GM18909 (cell line): ENCODE measurements around the gene TMX1.
A peak's percentile ranks its signal among the peaks of the same experiment; 100 is the strongest.

ENCODE experiments used
- ATAC-seq: cut with Tn5 transposase; IDR thresholded peaks from one replicate; pipeline ENCODE4 v1.9.1; 2021; ENCODE audit warnings: mild to moderate bottlenecking; ENCODE audit not compliant: unreplicated experiment, poor library complexity

Gene TMX1

GRCh38 chr14:51240804-51241380 is 845 bp downstream of the TMX1 start:
- no peak for ATAC-seq

- ATAC-seq, result no peak
These were observed 2.8 kb downstream of the TMX1 start for GRCh38 chr14:51242545-51243490.

- no peak for ATAC-seq
These were observed 4.5 kb downstream of the TMX1 start for GRCh38 chr14:51244591-51244990.

- no peak for ATAC-seq
These were observed 6.0 kb downstream of the TMX1 start for GRCh38 chr14:51246032-51246431.

GRCh38 chr14:51248016-51248987 is 8.3 kb downstream of the TMX1 start:
- ATAC-seq, result peak; percentile 79

- no peak for ATAC-seq
These were observed 11.4 kb downstream of the TMX1 start for GRCh38 chr14:51251486-51251885.

GRCh38 chr14:51253880-51254279 is 13.8 kb downstream of the TMX1 start:
- no peak for ATAC-seq

- no peak for ATAC-seq
These were observed 18.2 kb downstream of the TMX1 start for GRCh38 chr14:51258280-51258679.

- no peak for ATAC-seq
These were observed 18.7 kb downstream of the TMX1 start for GRCh38 chr14:51258788-51259187.

GRCh38 chr14:51260225-51260624 is 20.2 kb downstream of the TMX1 start:
- no peak for ATAC-seq

GRCh38 chr14:51261151-51261550 is 21.1 kb downstream of the TMX1 start:
- ATAC-seq, result no peak

- no peak for ATAC-seq
These were observed 22.8 kb downstream of the TMX1 start for GRCh38 chr14:51262868-51263267.

GRCh38 chr14:51269634-51270033 is 29.6 kb downstream of the TMX1 start:
- ATAC-seq, result no peak

- ATAC-seq, result no peak
These were observed 36.6 kb downstream of the TMX1 start for GRCh38 chr14:51276605-51277004.

GRCh38 chr14:51277753-51278415 is 37.8 kb downstream of the TMX1 start:
- no peak for ATAC-seq

- ATAC-seq, result no peak
These were observed 42.5 kb downstream of the TMX1 start for GRCh38 chr14:51282517-51282916.

GRCh38 chr14:51283402-51284085 is 43.5 kb downstream of the TMX1 start:
- peak; percentile 48 for ATAC-seq

GRCh38 chr14:51284241-51284640 is 44.2 kb downstream of the TMX1 start:
- no peak for ATAC-seq

GRCh38 chr14:51285120-51285519 is 45.1 kb downstream of the TMX1 start:
- no peak for ATAC-seq

GRCh38 chr14:51289169-51289568 is 49.1 kb downstream of the TMX1 start:
- no peak for ATAC-seq
